T-helper 1 cell (primary cell): ENCODE measurements around the gene VSTM2B.

Experiments used
- DNase-seq, 5 donors: peaks; one replicate each; pipeline ENCODE4 v3.0.0-alpha.2; 2012 to 2020

The VSTM2B gene

DNA sequence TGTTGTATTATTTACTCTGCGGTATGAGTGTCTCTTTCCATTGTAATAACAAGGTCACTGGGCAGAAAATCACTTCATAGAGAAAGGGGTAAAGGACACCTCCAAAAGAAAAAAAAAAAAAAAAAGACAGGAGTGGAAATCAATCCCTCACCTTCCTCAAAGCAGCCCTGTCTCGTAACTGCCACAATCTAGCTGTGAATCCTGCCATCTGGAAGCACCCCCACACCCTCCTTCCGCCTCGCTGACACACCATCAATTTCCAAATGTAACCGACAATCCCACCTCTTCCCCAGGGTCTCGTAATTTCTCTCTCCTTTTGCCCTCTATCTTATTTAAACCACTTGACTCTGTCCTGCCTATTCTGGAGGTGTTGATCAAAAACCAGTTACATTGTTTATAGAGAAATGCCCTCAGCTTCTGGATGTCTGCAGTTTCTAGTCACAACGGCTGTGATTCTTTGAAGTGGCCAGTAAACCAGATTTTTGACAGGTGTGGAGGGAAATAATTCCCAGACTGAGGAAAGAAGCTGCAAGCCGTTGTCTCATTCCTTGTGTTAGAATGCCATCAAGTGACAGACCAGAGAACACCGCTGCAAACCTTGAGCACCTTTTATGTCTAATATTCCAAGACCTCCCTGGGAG is 71.2 kb downstream of the VSTM2B start:
- no peak for DNase-seq

DNA sequence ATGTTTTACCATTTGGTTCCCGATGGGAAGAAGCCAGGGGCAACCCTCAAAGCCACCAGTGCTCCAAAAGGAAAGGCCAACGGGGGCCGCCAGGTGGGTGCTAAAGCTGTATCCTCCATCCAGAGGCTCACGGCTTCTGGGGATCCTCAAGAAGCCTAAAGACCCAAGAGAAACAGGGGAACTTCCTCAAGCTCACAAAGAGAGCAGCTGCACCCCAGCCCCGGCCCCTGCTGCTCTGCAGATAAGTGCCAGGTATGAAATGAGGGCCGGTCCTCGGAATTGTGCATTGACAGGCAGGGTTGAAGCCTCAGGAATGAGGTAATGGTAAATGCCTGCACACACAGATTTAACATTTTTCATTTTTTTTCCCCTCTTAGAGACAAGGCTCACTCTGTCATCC is 72.2 kb downstream of the VSTM2B start:
- DNase-seq, result no peak

DNA sequence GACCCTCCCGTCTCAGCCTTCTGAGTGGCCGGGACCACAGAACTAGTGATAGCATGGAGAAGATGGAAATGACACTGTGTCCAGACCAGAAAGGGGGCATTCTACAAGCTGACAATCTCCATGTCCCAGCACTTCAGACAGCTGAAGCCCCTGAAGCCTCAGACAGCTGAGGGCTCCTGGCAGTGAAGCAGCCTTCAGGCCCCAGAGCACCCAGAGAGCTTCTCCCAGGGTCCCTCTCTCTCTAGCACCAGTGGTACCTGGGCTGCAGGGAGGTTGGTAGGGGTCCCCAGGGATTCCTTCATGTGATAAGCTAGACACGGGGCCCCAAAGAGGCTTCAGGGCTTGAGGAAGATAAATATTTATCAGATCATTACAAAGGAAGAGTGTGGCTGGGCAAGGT is 72.7 kb downstream of the VSTM2B start:
- DNase-seq, result no peak

DNA sequence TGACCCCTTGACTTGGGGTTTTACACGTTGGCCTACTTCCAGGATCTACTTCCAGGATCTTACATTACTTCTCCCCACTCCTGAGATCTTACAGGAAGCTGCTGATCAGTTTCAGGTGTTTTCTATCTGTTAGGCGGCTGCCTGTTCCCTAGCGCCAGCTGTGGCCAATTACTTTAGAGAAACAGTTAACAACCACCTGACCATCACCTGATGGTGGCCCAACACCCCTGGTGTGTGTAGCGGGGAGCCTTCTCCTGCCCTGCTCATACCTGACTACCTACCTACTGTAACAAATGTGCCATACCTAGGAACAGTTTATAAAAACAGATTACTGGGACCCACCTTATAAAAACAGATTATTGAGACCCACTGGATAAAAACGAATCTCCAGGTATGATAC is 77.5 kb downstream of the VSTM2B start:
- DNase-seq, result no peak

DNA sequence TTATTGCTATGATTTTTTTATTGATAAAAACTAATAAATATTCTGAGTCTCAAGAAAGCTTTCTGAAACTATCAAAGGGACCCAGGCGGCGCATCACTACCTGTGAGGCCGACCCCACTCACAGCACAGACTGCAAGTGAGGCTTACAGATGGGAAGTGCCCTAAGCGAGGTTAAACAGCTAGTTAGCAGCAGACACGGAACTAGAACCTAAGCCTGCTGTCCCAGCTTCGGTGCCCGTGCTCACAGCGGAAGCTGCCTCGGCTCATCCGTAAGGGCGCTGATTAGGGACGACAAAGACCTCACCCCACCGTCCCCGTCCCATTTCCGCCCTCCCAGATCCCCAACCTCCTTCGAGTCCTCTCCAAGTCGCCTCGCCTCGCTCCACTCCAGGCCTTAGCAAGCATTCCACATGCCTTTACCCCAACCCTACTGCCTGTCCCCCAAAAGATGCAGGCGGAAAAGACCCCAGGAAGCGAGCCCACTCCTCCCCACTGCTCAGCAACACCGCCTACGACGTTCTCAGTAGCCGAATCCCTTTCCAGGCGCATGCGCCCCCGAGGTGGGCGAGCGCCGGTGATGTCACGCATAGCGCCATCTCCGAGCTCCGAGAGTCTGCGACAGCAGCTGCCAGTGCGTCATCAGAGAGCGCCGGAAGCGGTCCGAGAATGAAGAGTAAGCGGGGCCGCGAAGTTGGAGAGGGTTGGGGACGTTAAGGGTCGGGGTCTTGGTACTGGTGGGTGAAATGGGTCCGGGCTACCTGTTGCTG is 80.0 kb downstream of the VSTM2B start, which contains the start of gene POP4:
Gene POP4, plus strand, starts transcription at position 631 of the 767 bp plus-strand sequence. Its CDS starts 36 bp downstream, at position 667.
- peak; percentile 91 to 98 (median 97) for DNase-seq

DNA sequence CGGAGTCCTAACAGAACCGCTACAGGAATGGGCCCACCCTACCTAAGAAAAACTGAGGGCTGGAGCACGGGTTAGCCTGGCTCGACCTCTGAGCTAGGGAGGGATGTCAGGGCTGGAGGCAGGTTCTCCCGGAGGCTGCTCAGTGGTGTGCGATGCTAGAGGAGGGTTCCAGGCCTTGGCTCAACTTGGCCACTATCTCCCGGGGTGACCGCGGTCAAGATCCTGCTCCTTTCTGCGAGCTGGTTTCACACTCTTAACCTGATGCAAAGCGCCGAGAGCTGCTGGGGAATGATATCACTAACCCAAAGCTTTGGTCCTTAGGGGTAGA is 80.6 kb downstream of the VSTM2B start:
- DNase-seq, result no peak

DNA sequence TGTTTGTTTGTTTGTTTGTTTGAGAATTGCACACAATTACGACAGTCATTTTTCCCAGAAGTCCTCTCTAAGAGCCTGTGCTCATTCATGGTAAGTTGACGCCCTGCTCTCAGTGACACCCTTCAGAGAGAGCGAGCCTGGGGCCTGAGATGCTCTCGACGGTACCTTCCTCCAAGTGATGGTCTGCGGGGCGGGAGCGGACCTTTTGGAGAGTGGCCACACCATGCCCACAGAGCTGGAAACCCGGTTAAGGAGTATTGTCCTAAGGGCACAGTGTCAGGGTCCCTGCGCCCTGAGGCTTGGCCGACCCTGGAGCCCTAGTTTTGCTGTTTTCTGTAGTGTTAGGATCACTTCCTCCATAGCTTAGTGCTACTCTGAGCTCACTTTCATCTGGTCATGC is 83.8 kb downstream of the VSTM2B start:
- DNase-seq, result no peak

DNA sequence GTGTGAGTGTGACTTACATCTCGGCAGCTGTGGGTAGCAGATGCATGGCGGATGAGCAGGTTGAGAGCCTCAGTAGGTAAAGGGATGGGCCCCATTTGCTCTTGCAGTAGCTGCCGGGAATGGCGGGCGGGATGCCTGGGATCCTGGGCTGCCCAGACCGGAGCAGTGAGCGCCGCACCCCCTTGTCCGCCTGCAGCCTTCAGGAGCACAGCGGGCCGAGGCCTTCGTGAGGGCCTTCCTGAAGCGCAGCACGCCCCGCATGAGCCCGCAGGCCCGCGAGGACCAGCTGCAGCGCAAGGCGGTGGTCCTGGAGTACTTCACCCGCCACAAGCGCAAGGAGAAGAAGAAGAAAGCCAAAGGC is 84.4 kb downstream of the VSTM2B start:
- no peak for DNase-seq

DNA sequence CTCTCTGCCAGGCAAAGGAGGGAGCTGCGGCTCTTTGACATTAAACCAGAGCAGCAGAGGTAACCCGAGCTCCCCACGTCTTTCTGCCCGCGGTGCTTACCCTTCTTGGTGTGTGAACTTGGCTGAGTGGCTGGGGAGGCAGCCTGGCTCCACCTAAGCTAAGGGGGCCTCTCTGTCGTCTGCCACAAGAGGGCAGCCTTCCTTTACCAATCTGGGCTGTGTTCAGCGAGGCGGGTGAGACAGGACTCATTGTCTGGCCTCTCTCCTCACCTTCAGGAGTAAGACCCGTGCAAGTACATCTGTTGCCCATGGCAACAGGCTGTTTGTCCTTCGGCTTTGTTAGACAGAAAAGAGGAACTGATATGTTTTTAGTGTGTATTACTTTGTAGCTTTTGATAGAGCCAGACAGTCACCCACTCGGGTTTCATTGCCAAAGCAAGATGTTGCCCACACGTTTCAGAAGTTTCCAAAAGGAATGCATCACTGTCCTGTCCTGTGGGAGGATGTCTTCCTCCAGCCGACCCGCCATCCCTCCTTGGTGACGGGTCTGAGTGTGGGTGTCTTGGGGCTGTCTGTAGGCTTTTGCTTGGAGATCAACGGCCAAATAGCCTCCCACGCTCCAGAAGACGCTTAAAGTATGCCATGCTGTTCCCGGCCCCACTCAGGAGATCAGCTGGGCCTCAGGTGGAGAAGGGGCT is 84.9 kb downstream of the VSTM2B start:
- DNase-seq, result peak; percentile 60 to 85 (median 77)

DNA sequence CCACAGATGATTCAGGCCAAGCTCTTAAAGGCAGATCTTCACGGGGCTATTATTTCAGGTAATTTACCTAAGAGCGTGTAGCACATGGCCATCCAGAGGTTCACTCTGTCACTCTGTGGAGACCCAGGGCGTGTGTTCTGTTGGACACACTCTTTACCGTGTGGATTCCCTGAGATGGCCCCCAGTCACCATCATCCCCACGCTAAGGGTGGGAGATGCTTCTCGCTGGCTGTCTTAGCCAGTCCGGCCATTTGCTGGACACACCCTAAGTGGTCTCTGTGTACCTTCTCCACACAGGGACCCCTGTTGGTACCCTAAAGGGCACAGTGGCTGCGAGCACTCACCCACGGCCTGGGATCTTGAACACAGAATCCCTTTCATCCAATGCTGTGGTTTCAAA is 86.3 kb downstream of the VSTM2B start:
- no peak for DNase-seq

DNA sequence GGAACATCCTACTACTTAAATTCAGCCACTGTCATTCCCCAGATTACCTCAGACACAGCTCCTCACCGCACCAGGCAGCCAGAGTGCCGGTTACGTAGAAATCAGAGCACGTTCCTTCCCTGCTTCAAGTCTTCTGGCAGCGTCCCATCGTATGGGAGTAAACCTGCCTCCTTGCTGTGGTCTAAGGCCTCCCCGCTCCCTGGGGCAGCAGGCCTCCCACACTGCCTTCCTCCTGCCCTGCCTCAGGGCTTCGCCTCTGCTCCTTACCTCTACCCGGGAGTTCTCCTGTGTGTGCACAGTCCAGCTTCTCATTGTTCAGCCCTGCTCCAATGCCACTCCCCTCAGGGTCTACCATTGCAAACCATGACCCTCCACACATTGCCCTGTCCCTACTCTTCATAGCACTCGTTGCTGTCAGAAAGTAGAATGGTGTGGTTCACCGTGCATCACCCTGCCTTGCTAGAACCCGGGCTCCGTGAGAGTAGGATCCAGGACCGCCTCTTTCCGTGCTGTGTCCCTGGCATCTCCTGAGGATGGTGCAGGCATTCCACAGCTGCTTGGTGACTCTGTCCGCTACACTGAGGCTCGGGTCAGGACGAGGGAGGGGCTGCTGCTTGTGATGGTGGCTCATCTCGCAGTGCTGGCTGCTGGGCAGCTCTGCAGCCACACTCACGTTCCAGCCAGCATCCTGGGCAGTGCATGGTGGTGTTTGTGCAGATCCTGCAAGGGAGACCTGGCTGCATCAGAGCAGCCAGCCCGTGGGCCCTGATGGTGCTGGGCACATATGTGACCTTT is 87.2 kb downstream of the VSTM2B start:
- no peak for DNase-seq

DNA sequence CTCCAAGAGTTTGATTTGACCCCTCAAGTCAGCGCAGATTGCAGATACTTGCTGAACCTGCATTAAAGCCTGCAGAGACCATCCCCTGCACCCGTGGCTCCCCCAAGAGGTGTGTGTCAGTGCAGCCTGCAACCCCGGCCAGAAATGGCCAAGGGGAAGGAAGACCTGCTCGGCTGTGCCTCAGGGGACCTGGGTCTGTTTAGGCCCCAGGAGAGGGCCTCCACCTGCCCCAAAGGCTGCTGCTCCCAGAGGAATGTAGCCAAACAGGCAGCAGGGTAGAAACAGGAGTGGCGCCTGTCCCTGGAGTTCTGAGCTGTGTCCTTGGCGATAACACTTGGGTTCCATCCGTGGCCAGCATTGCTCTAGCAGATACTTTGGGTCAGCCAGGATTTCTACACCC is 88.3 kb downstream of the VSTM2B start:
- DNase-seq, result no peak
